ENCODE results near the gene KCNAB3. TPM values are rescaled to one million over a fixed set of nuclear protein-coding genes. Genes with fewer than 3 reads are reported as not detected.

The KCNAB3 gene
- total RNA-seq, 1 donor from 2014 or later = 2.6 TPM

DNA sequence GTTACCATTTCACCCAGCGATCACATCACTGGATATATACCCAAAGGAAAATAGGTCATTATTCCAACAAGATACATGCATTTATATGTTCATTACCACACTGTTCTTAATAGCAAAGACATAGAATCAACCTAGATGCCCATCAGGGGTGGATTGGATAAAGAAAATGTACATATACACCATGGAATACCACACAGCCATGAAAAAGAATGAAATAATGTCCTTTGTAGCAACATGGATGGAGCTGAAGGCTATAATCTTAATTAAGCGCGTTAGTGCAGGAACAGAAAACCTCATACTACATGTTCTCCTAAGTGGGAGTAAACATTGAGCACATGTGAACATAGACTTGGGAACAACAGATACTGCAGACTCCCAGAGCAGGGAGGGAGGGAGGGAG lies 20.9 kb upstream of the KCNAB3 start:
- H3K27ac Mint-ChIP-seq (ENCODE audit: unreplicated experiment) = no peak overlapping the region
- H3K36me3 Mint-ChIP-seq (ENCODE audit: unreplicated experiment) = peaks cover 34% of the 10 kb centered on the region
- TF ChIP-seq CTCF (IDR thresholded peaks at IDR 0.05) = no peak
- no peaks in the 10 kb centered on the region for H3K27me3 Mint-ChIP-seq (ENCODE audit: unreplicated experiment)
- H3K9me3 Mint-ChIP-seq (ENCODE audit: unreplicated experiment) = no peaks in the 10 kb centered on the region
- no peak overlapping the region for H3K4me3 Mint-ChIP-seq (ENCODE audit: unreplicated experiment)
- DNase-seq (ENCODE audit: extremely low spot score, unreplicated experiment) = no peak
- no peaks in the 10 kb centered on the region for H3K4me1 Mint-ChIP-seq (ENCODE audit: unreplicated experiment)

GRCh38 chr17:7947651-7948050 lies 18.0 kb upstream of the KCNAB3 start:
- TF ChIP-seq CTCF (IDR thresholded peaks at IDR 0.05) = no peak
- Mint-ChIP-seq H3K4me1 (ENCODE audit: unreplicated experiment) (no peaks in the 10 kb centered on the region), H3K36me3 (ENCODE audit: unreplicated experiment) (peaks cover 44% of the 10 kb centered on the region), H3K27me3 (ENCODE audit: unreplicated experiment) (no peaks in the 10 kb centered on the region), H3K4me3 (ENCODE audit: unreplicated experiment) (no peak overlapping the region), H3K27ac (ENCODE audit: unreplicated experiment) (no peak overlapping the region), H3K9me3 (ENCODE audit: unreplicated experiment) (no peaks in the 10 kb centered on the region)
- no peak for DNase-seq (ENCODE audit: extremely low spot score, unreplicated experiment)

GRCh38 chr17:7946441-7946840 lies 16.8 kb upstream of the KCNAB3 start:
- H3K27me3 Mint-ChIP-seq (ENCODE audit: unreplicated experiment) = no peaks in the 10 kb centered on the region
- H3K36me3 Mint-ChIP-seq (ENCODE audit: unreplicated experiment) = peaks cover 47% of the 10 kb centered on the region
- no peak overlapping the region for H3K4me3 Mint-ChIP-seq (ENCODE audit: unreplicated experiment)
- H3K4me1 Mint-ChIP-seq (ENCODE audit: unreplicated experiment) = no peaks in the 10 kb centered on the region
- DNase-seq (ENCODE audit: extremely low spot score, unreplicated experiment) = no peak
- no peak for TF ChIP-seq CTCF (IDR thresholded peaks at IDR 0.05)
- no peak overlapping the region for H3K27ac Mint-ChIP-seq (ENCODE audit: unreplicated experiment)
- no peaks in the 10 kb centered on the region for H3K9me3 Mint-ChIP-seq (ENCODE audit: unreplicated experiment)

- peaks cover 51% of the 10 kb centered on the region for H3K36me3 Mint-ChIP-seq (ENCODE audit: unreplicated experiment)
- H3K4me3 Mint-ChIP-seq (ENCODE audit: unreplicated experiment) = no peak overlapping the region
Measured at GRCh38 chr17:7945651-7946050, 16.0 kb upstream of the KCNAB3 start.

DNA sequence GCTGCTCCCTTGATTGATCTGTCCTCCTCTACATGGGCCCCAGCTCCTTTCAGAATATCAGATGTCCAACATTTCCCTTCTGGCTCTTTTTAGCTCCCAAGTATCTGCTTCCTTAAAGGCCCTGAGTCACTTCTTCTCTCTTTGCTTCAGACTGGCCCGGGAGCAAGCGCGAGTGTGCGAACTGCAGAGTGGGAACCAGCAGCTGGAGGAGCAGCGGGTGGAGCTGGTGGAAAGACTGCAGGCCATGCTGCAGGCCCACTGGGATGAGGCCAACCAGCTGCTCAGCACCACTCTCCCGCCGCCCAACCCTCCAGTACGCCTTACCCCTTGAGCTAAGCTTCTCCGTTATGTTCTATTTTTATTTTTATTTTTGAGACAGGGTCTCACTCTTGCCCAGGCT lies 14.7 kb upstream of the KCNAB3 start:
- H3K27me3 Mint-ChIP-seq (ENCODE audit: unreplicated experiment) = no peaks in the 10 kb centered on the region
- H3K27ac Mint-ChIP-seq (ENCODE audit: unreplicated experiment) = no peak overlapping the region
- no peak for TF ChIP-seq CTCF (IDR thresholded peaks at IDR 0.05)
- no peaks in the 10 kb centered on the region for H3K4me1 Mint-ChIP-seq (ENCODE audit: unreplicated experiment)
- no peaks in the 10 kb centered on the region for H3K9me3 Mint-ChIP-seq (ENCODE audit: unreplicated experiment)
- DNase-seq (ENCODE audit: extremely low spot score, unreplicated experiment) = no peak
- H3K4me3 Mint-ChIP-seq (ENCODE audit: unreplicated experiment) = no peak overlapping the region
- H3K36me3 Mint-ChIP-seq (ENCODE audit: unreplicated experiment) = peaks cover 50% of the 10 kb centered on the region

More at GRCh38 chr17:7945651-7946050, 16.0 kb upstream of the KCNAB3 start:
- Mint-ChIP-seq H3K4me1 (ENCODE audit: unreplicated experiment) (no peaks in the 10 kb centered on the region), H3K27me3 (ENCODE audit: unreplicated experiment) (no peaks in the 10 kb centered on the region), H3K9me3 (ENCODE audit: unreplicated experiment) (no peaks in the 10 kb centered on the region), H3K27ac (ENCODE audit: unreplicated experiment) (no peak overlapping the region)
- TF ChIP-seq CTCF (IDR thresholded peaks at IDR 0.05) = no peak
- no peak for DNase-seq (ENCODE audit: extremely low spot score, unreplicated experiment)
